HL-60 (cell line): Measurements from ENCODE around the gene SP3.

Source experiments
- GABPA ChIP-seq: IDR thresholded peaks from 2 replicates; pipeline ENCODE4 v1.6.1; 2012; ENCODE audit warnings: low read depth
- POLR2AphosphoS5 ChIP-seq: IDR thresholded peaks from 2 replicates; pipeline ENCODE4 v1.6.1; 2012; ENCODE audit warnings: low read depth
- TF ChIP-seq, protein P1 (sequence below): IDR thresholded peaks from one replicate; pipeline ENCODE4 v1.5.1; 2011; ENCODE audit warnings: low read length, control low read depth, inconsistent platforms; ENCODE audit not compliant: insufficient read depth

DNA sequence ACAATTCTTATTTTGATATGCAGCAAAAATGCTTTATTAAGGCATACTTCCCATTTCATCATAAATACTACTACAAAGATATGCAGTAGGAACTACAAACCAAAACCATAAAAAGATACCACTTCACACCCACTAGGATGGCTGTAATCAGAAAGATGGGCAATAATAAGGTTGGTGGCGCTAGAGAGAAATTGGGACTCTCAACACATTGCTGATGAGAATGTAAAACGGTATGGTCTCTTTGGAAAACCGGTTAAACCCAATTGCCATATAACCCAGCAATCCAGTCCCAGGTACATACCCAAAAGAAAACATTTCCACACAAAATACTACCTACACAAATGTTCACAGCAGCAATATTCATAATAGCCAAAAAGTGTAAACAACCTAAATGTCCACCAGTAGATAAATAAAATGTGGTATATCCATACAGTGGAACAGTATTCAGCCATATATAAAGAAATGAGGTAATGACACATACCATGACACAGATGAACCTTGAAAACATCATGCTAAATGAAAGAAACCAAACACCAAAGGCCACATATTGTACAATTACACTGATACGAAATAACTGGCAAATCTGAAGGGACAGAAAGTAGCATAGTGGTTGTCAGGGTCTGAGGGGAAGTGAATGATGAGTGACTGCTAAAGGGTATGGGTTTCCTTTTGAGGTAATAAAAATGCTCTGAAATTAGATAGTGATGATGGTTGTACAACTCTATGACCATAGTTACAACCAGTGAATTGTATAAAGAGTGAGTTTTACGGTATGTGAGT lies 12.7 kb downstream of the SP3 start:
- TF ChIP-seq, protein P1, sequence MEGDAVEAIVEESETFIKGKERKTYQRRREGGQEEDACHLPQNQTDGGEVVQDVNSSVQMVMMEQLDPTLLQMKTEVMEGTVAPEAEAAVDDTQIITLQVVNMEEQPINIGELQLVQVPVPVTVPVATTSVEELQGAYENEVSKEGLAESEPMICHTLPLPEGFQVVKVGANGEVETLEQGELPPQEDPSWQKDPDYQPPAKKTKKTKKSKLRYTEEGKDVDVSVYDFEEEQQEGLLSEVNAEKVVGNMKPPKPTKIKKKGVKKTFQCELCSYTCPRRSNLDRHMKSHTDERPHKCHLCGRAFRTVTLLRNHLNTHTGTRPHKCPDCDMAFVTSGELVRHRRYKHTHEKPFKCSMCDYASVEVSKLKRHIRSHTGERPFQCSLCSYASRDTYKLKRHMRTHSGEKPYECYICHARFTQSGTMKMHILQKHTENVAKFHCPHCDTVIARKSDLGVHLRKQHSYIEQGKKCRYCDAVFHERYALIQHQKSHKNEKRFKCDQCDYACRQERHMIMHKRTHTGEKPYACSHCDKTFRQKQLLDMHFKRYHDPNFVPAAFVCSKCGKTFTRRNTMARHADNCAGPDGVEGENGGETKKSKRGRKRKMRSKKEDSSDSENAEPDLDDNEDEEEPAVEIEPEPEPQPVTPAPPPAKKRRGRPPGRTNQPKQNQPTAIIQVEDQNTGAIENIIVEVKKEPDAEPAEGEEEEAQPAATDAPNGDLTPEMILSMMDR, result no peak
- TF ChIP-seq POLR2AphosphoS5, result no peak
- TF ChIP-seq GABPA, result no peak
